Measurements from ENCODE around the gene REXO1. TPM values are rescaled to one million over a fixed set of nuclear protein-coding genes. Genes with fewer than 3 reads are reported as not detected.

Gene REXO1
- total and polyA plus RNA-seq, 2 of the 13 experiments (the other 11 are each of a cell fraction or from before 2014, with no cell fraction given): 5.0 to 11.2 TPM

GRCh38 chr19:1861599-1862031 is 13.3 kb upstream of the REXO1 start (continued):
- TF ChIP-seq FOXP4 (CRISPR knock-in tag; IDR thresholded peaks at IDR 0.05): no peak
- TF ChIP-seq ZNF605 (CRISPR knock-in tag; IDR thresholded peaks at IDR 0.05): 0 out of 2 replicates have a peak, but pooled peaks have one; percentile 44
- peak; percentile 36; the same call in 1 of the 2 replicates for TF ChIP-seq PATZ1 (CRISPR knock-in tag; IDR thresholded peaks at IDR 0.05)
- no peak for TF ChIP-seq TFDP1 (CRISPR knock-in tag; IDR thresholded peaks at IDR 0.05; ENCODE audit: borderline replicate concordance)
- TF ChIP-seq SRY (CRISPR knock-in tag; IDR thresholded peaks at IDR 0.05): no peak
- no peak for TF ChIP-seq ATAD3A (CRISPR knock-in tag; IDR thresholded peaks at IDR 0.05)
- no peak for TF ChIP-seq E2F2 (CRISPR knock-in tag; IDR thresholded peaks at IDR 0.05; ENCODE audit: borderline replicate concordance)
- peak; percentile 53; the same call in 1 of the 2 replicates for TF ChIP-seq SP4 (CRISPR knock-in tag; IDR thresholded peaks at IDR 0.05)

All from HepG2 (cell line).